Neural crest cell (in vitro differentiated cells): ENCODE results near the gene PDZRN3. TPM values are rescaled to one million over a fixed set of nuclear protein-coding genes. Genes with fewer than 3 reads are reported as not detected.

ENCODE experiments used
- DNase-seq: peaks from one replicate; pipeline ENCODE4 v3.0.0; 2021; ENCODE audit warnings: low read depth, mixed read lengths, low spot score
- H3K27ac Mint-ChIP-seq: one replicate; pipeline ENCODE4 v1.8.0; 2021; ENCODE audit warnings: mild to moderate bottlenecking, mixed read lengths; ENCODE audit not compliant: unreplicated experiment
- H3K27me3 Mint-ChIP-seq: 2 replicates; pipeline ENCODE4 v1.8.0; 2021; ENCODE audit warnings: low read depth, mild to moderate bottlenecking, mixed read lengths
- H3K36me3 Mint-ChIP-seq: 2 replicates; pipeline ENCODE4 v1.8.0; 2021; ENCODE audit warnings: low read depth, mild to moderate bottlenecking, mixed read lengths
- H3K4me1 Mint-ChIP-seq: 2 replicates; pipeline ENCODE4 v1.8.0; 2021; ENCODE audit warnings: mixed read lengths
- H3K4me3 Mint-ChIP-seq: one replicate; pipeline ENCODE4 v1.8.0; 2021; ENCODE audit warnings: mild to moderate bottlenecking, mixed read lengths
- H3K9me3 Mint-ChIP-seq: 2 replicates; pipeline ENCODE4 v1.8.0; 2021; ENCODE audit warnings: mixed read lengths
- CTCF ChIP-seq: fragments of 200-600 bp; sonication (generic); conservative IDR thresholded peaks from 2 replicates; pipeline ENCODE4 v1.5.0; 2021; ENCODE audit warnings: antibody characterized with exemption, mild to moderate bottlenecking
- total RNA-seq: library from RNA; stranded (reverse); gene quantifications from 2 replicates; pipeline ENCODE4 v1.2.1, GENCODE V29; 2021

Gene PDZRN3
- total RNA-seq, 1 donor from 2014 or later: 12.2 TPM

- H3K27ac Mint-ChIP-seq: peak overlapping the region; percentile 31
- DNase-seq: no peak
- H3K9me3 Mint-ChIP-seq: no peaks in the 10 kb centered on the region
- no peak overlapping the region for H3K4me3 Mint-ChIP-seq
- H3K4me1 Mint-ChIP-seq: peaks cover 7% of the 10 kb centered on the region
- no peaks in the 10 kb centered on the region for H3K27me3 Mint-ChIP-seq
- TF ChIP-seq CTCF: no peak
- no peaks in the 10 kb centered on the region for H3K36me3 Mint-ChIP-seq
Measured at GRCh38 chr3:73497646-73498406, 126.9 kb downstream of the PDZRN3 start.

DNA sequence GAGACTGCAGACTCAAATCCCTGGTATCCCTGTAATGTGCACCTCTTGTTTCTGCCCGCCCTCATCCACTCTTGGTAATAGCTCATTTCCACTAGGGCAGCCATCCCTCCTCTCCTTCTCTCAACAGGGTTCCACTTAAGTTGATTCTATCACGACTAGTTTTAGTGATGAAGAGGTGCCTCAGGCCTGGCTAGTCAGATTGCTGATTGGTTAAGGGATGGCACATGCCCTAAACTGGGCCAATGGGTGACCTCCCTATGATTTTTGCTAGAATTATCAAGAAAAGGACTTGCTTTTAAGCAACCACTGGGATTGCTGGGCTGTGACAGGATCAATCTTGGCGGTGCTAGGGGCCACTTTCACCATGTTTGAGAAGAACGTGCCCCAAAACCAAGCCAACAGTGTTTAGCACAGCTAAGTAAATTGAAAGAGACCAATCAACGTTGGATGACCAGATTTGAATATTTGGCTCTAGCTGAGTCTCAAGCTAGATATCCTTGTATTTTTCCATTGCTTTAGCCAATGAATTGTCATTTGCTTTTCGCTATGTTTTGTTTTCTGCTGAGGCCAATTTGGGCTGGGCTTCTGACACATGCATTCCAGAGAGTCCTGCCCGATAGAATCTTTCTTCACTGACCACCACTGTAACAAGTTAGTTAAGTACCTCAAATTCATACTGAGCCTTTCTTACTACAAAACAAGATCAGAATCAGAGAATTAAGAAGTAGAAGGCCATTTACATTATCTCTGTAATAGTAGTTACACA lies 131.0 kb downstream of the PDZRN3 start:
- Mint-ChIP-seq H3K4me1 (peaks cover 11% of the 10 kb centered on the region), H3K27ac (no peak overlapping the region)
- DNase-seq: no peak

GRCh38 chr3:73492186-73492585 lies 132.6 kb downstream of the PDZRN3 start:
- no peak for TF ChIP-seq CTCF
- no peaks in the 10 kb centered on the region for H3K27me3 Mint-ChIP-seq
- no peaks in the 10 kb centered on the region for H3K36me3 Mint-ChIP-seq
- H3K4me1 Mint-ChIP-seq: peaks cover 11% of the 10 kb centered on the region
- no peaks in the 10 kb centered on the region for H3K9me3 Mint-ChIP-seq
- DNase-seq: no peak
- no peak overlapping the region for H3K27ac Mint-ChIP-seq
- H3K4me3 Mint-ChIP-seq: no peak overlapping the region

More for the DNA sequence above, 131.0 kb downstream of the PDZRN3 start:
- TF ChIP-seq CTCF: no peak
- Mint-ChIP-seq H3K36me3 (no peaks in the 10 kb centered on the region), H3K4me3 (no peak overlapping the region), H3K9me3 (no peaks in the 10 kb centered on the region), H3K27me3 (no peaks in the 10 kb centered on the region)

DNA sequence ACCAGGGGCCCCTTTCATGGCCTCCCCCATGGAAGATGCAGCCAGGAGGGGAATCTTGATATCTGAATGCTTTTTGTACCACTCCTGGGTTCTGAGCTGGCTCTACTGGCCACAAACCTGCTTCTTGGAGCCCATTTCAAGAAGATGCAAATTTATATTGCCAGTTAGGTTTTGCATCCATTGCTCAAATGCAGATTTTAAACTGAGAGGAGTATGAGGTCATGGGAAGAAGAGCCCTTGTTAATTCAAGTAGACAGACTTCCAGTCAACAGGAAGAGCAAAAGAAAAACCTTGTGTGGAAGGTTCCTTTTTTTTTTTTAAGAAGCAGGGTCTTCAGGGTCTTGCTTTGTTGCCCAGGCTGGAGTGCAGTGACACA lies 133.5 kb downstream of the PDZRN3 start:
- no peaks in the 10 kb centered on the region for H3K9me3 Mint-ChIP-seq
- no peak overlapping the region for H3K27ac Mint-ChIP-seq
- no peak for DNase-seq
- TF ChIP-seq CTCF: no peak
- H3K27me3 Mint-ChIP-seq: no peaks in the 10 kb centered on the region
- peaks cover 8% of the 10 kb centered on the region for H3K4me1 Mint-ChIP-seq
- H3K36me3 Mint-ChIP-seq: no peaks in the 10 kb centered on the region
- H3K4me3 Mint-ChIP-seq: no peak overlapping the region

DNA sequence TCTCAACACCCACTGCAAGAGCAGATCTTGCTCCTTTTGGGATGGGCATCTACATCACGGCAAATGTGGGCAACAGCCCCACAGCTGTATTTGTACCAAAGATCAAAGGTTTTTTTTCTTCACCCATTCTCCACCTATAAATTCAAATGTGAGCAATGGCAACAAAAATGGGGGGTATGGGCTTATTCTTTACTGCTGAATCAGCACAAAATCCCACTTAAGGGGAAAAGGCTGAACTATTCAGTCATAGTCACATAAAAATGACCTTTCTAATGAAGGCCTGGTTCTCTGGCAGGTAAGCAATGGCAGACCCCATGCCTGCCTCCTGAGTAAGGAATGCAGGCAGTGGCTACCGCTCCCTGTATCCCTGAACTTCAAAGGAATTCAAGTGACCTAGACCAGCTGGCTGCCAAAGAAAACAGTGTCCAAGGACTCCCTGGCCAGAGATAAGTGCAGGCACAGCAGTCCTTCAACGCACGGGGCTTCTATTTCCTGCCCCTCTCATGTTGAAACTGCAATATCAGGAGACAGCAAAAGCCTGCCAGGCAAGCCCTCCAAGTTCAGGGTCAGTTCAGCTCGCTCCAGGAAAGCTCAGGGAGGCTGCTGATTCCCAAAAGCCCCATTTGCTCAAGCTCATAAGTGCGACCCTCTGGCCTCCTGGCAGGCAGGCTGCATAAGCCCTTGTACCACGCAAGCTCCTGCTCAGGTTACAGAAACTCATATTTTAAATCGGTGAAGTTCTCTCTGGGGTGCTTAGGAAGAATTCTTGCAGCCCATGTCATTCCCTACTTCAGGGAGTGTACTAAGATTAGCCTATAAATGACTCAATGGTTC lies 134.1 kb downstream of the PDZRN3 start:
- no peak for TF ChIP-seq CTCF
- no peak for DNase-seq
- H3K4me1 Mint-ChIP-seq: peaks cover 13% of the 10 kb centered on the region
- H3K4me3 Mint-ChIP-seq: no peak overlapping the region
- H3K9me3 Mint-ChIP-seq: no peaks in the 10 kb centered on the region
- no peaks in the 10 kb centered on the region for H3K27me3 Mint-ChIP-seq
- H3K27ac Mint-ChIP-seq: peak overlapping the region; percentile 43
- no peaks in the 10 kb centered on the region for H3K36me3 Mint-ChIP-seq
